CD14-positive monocyte (primary cell): ENCODE results near the gene CDRT15. TPM values are rescaled to one million over a fixed set of nuclear protein-coding genes. Genes with fewer than 3 reads are reported as not detected.
"Not testable (repeated sequence)": the region's sequence is repeated elsewhere in the genome, so short reads cannot be mapped to it uniquely, and the experiment has no call there.

Experiments used
- DNase-seq, 3 donors: peaks; one replicate each; pipeline ENCODE4 v3.0.0-alpha.2; 2011 to 2022
- H2AFZ ChIP-seq: 2 replicates; pipeline ENCODE4 v1.6.0; 2012; ENCODE audit warnings: mild to moderate bottlenecking, low read depth, low read length, inconsistent platforms; ENCODE audit not compliant: insufficient read depth, poor library complexity, severe bottlenecking
- H3K27ac ChIP-seq, 2 donors: 1 replicate in 1 of 2; 2 replicates in 1 of 2; pipeline ENCODE4 v1.5.1; 2012 to 2013; ENCODE audit warnings: low read length in 2 of 2, control low read depth in 1 of 2, inconsistent platforms in 1 of 2, low read depth in 1 of 2, mild to moderate bottlenecking in 1 of 2
- H3K27me3 ChIP-seq, 2 donors: one replicate each; pipeline versions ENCODE4 v1.6.0 to v1.6.1; 2011 to 2013; ENCODE audit warnings: low read length in 2 of 2; ENCODE audit not compliant: control insufficient read depth in 2 of 2, insufficient read depth in 2 of 2
- H3K36me3 ChIP-seq, 2 donors: replicated peaks in 1 of 2; 1 replicate in 1 of 2; 2 replicates in 1 of 2; pipeline versions ENCODE4 v1.5.1 to v1.6.1; 2012 to 2013; ENCODE audit warnings: low read length in 2 of 2, control low read depth in 1 of 2, inconsistent platforms in 1 of 2, mild to moderate bottlenecking in 1 of 2; ENCODE audit not compliant: insufficient read depth in 2 of 2, control insufficient read depth in 1 of 2
- H3K4me1 ChIP-seq, 2 donors: 1 replicate in 1 of 2; 2 replicates in 1 of 2; pipeline versions ENCODE4 v1.5.1 to v1.6.1; 2012 to 2013; ENCODE audit warnings: low read length in 2 of 2, control low read depth in 1 of 2, inconsistent platforms in 1 of 2, mild to moderate bottlenecking in 1 of 2, moderate library complexity in 1 of 2; ENCODE audit not compliant: insufficient read depth in 2 of 2, control insufficient read depth in 1 of 2
- H3K4me2 ChIP-seq: replicated peaks from 2 replicates; pipeline ENCODE3; 2012; ENCODE audit warnings: low read length, moderate library complexity, mild to moderate bottlenecking; ENCODE audit not compliant: poor library complexity, severe bottlenecking; ENCODE audit errors: extremely low read depth
- H3K4me3 ChIP-seq, 3 experiments: fragments of 200-600 bp in 1 of 3; sonication (generic) in 1 of 3; replicated peaks in 1 of 3; 1 replicate in 2 of 3; 2 replicates in 1 of 3; pipeline ENCODE4 v1.5.1; 2011 to 2013; ENCODE audit warnings: low read length in 3 of 3, mild to moderate bottlenecking in 3 of 3, control low read depth in 2 of 3, low read depth in 2 of 3, inconsistent platforms in 1 of 3, moderate library complexity in 1 of 3
- H3K79me2 ChIP-seq: 2 replicates; pipeline ENCODE4 v1.6.0; 2012; ENCODE audit warnings: mild to moderate bottlenecking, control low read depth, inconsistent platforms, low read length, moderate library complexity; ENCODE audit not compliant: insufficient read depth
- H3K9ac ChIP-seq: 2 replicates; pipeline ENCODE4 v1.6.0; 2017; ENCODE audit warnings: low read length, mild to moderate bottlenecking; ENCODE audit not compliant: insufficient read depth, poor library complexity, severe bottlenecking
- H3K9me3 ChIP-seq, 2 donors: replicated peaks in 1 of 2; 1 replicate in 1 of 2; 2 replicates in 1 of 2; pipeline versions ENCODE4 v1.5.1 to v1.6.1; 2012 to 2013; ENCODE audit warnings: low read length in 2 of 2, control low read depth in 1 of 2; ENCODE audit not compliant: control insufficient read depth in 1 of 2, insufficient read depth in 1 of 2
- H4K20me1 ChIP-seq: 2 replicates; pipeline ENCODE4 v1.6.0; 2012; ENCODE audit warnings: mild to moderate bottlenecking, low read length, control low read depth, moderate library complexity; ENCODE audit not compliant: insufficient read depth
- H3K27ac Mint-ChIP-seq, 7 donors: one replicate each; pipeline ENCODE4 v1.8.0; 2020; ENCODE audit warnings: mild to moderate bottlenecking in 7 of 7, mixed read lengths in 7 of 7, moderate library complexity in 6 of 7, inconsistent platforms in 2 of 7
- H3K27me3 Mint-ChIP-seq, 3 donors: one replicate each; pipeline ENCODE4 v1.8.0; 2021 to 2022; ENCODE audit warnings: low read depth in 3 of 3, mild to moderate bottlenecking in 3 of 3, mixed read lengths in 3 of 3, moderate library complexity in 3 of 3, inconsistent platforms in 1 of 3
- H3K36me3 Mint-ChIP-seq, 2 donors: one replicate each; pipeline ENCODE4 v1.8.0; 2020; ENCODE audit warnings: mixed read lengths in 2 of 2, inconsistent platforms in 1 of 2, mild to moderate bottlenecking in 1 of 2
- H3K4me1 Mint-ChIP-seq: one replicate; pipeline ENCODE4 v1.8.0; 2020; ENCODE audit warnings: mild to moderate bottlenecking, mixed read lengths
- H3K4me3 Mint-ChIP-seq, 2 donors: one replicate each; pipeline ENCODE4 v1.8.0; 2020; ENCODE audit warnings: mild to moderate bottlenecking in 2 of 2, mixed read lengths in 2 of 2, moderate library complexity in 1 of 2
- H3K9me3 Mint-ChIP-seq, 7 donors: one replicate each; pipeline ENCODE4 v1.8.0; 2020 to 2022; ENCODE audit warnings: mixed read lengths in 7 of 7, mild to moderate bottlenecking in 6 of 7, moderate library complexity in 6 of 7, inconsistent platforms in 2 of 7
- WGBS: methylation state at CpG from one replicate; pipeline ENCODE4 v1.1.5; 2013; ENCODE audit warnings: missing lambda C conversion rate; ENCODE audit not compliant: insufficient coverage; 5-methylcytosine and 5-hydroxymethylcytosine counted together
- intact Hi-C, 2 donors: fragments of 100-400 bp; cut with micrococcal nuclease; formaldehyde crosslinking; loops; one replicate each; pipeline versions ENCODE4 v1.15.0 to v1.15.1; 2023
- polyA plus RNA-seq, 3 donors: library from polyadenylated mRNA; depleted of rRNA in 1 of 3; unstranded in 2 of 3; stranded (reverse) in 1 of 3; fragments of 300-500 nt in 2 of 3; fragments of >200 nt in 1 of 3; fragmentation: Illumina TruSeq in 2 of 3; gene quantifications; 1 replicate in 2 of 3; 2 replicates in 1 of 3; pipeline ENCODE4 v1.2.3, GENCODE V29; 2012 to 2021

CDRT15 gene
- polyA plus RNA-seq, 3 donors = not detected

DNA sequence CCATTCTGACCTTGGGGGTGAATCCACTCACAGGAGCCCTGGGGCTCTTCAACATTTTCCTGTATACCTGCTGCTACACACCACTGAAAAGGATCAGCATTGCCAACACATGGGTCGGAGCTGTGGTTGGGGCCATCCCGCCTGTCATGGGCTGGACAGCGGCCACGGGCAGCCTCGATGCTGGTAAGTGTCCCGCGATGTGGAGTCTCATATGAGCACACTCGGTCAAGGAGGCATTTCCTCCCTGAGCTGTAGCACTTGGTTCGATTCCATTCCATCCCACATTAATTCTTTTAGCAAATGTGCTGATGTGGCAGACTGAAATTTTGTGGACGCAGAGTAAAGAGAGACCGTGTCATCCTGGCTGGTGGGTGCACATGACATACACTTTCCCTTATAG is 44.6 kb downstream of the CDRT15 start:
- H3K4me1 ChIP-seq, H3K4me2 ChIP-seq, H3K27ac ChIP-seq, H3K79me2 ChIP-seq, H3K27me3 ChIP-seq, H4K20me1 ChIP-seq, H3K36me3 ChIP-seq, intact Hi-C loops, H3K4me3 ChIP-seq, H2AFZ ChIP-seq, H3K9ac ChIP-seq, H3K9me3 ChIP-seq, DNase-seq, H3K4me3 Mint-ChIP-seq, H3K27me3 Mint-ChIP-seq, H3K9me3 Mint-ChIP-seq: not testable (repeated sequence)
- WGBS = 90% methylated on average over 2 of the region's 11 CpGs
- peaks cover 19% of the 10 kb centered on the region for H3K4me1 Mint-ChIP-seq
- H3K36me3 Mint-ChIP-seq = peaks cover 22 to 26% of the 10 kb centered on the region in 2 donors
- H3K27ac Mint-ChIP-seq = peak overlapping the region in 1 of 7 donors; percentile 27

DNA sequence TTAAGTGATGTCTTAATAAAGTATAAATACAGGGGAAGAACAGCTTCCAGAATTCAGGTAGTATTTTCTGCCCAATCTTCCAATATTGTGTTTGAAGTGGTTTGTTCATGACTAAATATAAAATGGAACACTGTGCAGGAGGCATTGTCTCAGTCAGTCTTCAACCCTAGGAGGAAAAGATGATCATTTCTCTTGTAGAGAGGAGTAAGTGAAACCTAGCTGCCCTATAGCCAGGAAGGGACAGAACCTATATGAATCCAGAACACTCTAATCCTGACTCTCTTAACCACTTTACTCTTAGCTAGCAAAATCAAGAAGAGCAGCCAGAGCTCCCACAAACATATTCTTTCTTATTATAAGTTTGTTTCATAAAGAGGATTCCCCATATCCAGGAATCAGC is 45.2 kb downstream of the CDRT15 start:
- H3K27ac Mint-ChIP-seq, H3K27ac ChIP-seq, H3K4me2 ChIP-seq, DNase-seq, H3K79me2 ChIP-seq, H3K27me3 ChIP-seq, H3K4me3 ChIP-seq, H3K4me3 Mint-ChIP-seq, H3K9ac ChIP-seq, H3K9me3 ChIP-seq, H3K4me1 ChIP-seq, H3K27me3 Mint-ChIP-seq, H3K9me3 Mint-ChIP-seq, H2AFZ ChIP-seq, intact Hi-C loops, H4K20me1 ChIP-seq, H3K36me3 ChIP-seq: not testable (repeated sequence)
- H3K36me3 Mint-ChIP-seq = peaks cover 17 to 21% of the 10 kb centered on the region in 2 donors
- peaks cover 18% of the 10 kb centered on the region for H3K4me1 Mint-ChIP-seq

DNA sequence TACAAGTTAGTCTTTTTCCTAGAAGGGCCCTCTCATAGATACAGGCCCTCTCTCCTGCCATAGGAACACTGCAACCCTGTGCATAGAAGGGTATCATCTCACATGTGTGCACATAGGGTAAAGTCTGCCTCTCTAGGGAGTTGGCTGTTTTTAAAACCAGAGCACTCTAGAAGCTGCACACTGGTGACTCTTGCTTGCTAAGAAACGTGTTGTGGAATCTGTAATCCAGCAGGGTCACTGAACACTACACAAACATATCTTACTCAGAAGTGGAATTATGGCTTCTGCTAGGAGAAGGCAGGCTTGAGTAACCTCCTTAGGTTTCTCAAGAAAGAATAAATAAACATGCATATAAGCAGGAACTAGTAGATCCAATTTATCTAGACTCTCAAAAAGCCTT is 45.9 kb downstream of the CDRT15 start:
- H3K4me2 ChIP-seq, H3K36me3 ChIP-seq, H3K9me3 Mint-ChIP-seq, H2AFZ ChIP-seq, H3K4me3 ChIP-seq, H3K4me3 Mint-ChIP-seq, DNase-seq, H3K9me3 ChIP-seq, H3K27ac Mint-ChIP-seq, H3K27me3 ChIP-seq, intact Hi-C loops, H3K27ac ChIP-seq, H3K4me1 ChIP-seq, H3K79me2 ChIP-seq, H3K27me3 Mint-ChIP-seq, H4K20me1 ChIP-seq, H3K9ac ChIP-seq: not testable (repeated sequence)
- Mint-ChIP-seq H3K4me1 (peaks cover 13% of the 10 kb centered on the region), H3K36me3 (peaks cover 15 to 17% of the 10 kb centered on the region in 2 donors)
- WGBS = no CpG with 5 or more reads among the region's 1 CpG

DNA sequence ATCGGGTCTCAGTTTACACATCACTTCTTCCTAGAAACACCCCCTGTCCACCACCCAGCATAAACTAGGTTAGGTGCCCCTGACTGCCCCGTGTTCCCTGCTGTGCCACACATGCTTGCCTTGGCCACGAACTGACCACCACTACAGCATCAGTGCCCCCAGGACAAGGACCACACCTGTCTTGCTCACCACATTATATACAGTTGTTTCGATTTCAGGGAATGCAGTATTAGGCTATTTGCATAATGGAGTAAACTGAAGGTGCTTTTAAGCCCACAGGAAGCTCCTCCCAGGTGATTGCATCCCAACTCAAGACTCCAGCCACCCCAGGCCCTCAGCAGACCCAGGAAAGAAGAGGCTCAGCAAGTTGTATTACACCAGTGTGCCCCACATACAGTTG is 50.2 kb downstream of the CDRT15 start:
- H4K20me1 ChIP-seq, H3K9me3 Mint-ChIP-seq, H3K4me1 Mint-ChIP-seq, H3K9ac ChIP-seq, H3K4me1 ChIP-seq, H3K4me3 ChIP-seq, H3K27ac ChIP-seq, H3K27me3 ChIP-seq, H3K27ac Mint-ChIP-seq, H3K79me2 ChIP-seq, intact Hi-C loops, H3K9me3 ChIP-seq, DNase-seq, H3K4me2 ChIP-seq, H2AFZ ChIP-seq, H3K4me3 Mint-ChIP-seq, H3K27me3 Mint-ChIP-seq, H3K36me3 ChIP-seq, H3K36me3 Mint-ChIP-seq: not testable (repeated sequence)
- no CpG with 5 or more reads among the region's 4 CpGs for WGBS
